B cell (primary cell): Measurements from ENCODE around the gene AMN1. TPM values are rescaled to one million over a fixed set of nuclear protein-coding genes. Genes with fewer than 3 reads are reported as not detected.

Experiments
- ATAC-seq: fragments of 200-7000 bp; cut with Tn5 transposase; one replicate; pipeline ENCODE4 v1.10.0; 2021; ENCODE audit warnings: low read depth, mild to moderate bottlenecking, moderate number of reproducible peaks, moderate library complexity
- CTCF ChIA-PET: fragments of 350-600 bp; sonication (Branson Sonifier 250); formaldehyde crosslinking; loops from one replicate; lab custom pipeline; 2021; ENCODE audit warnings: antibody characterized with exemption, inconsistent platforms; lab: Charles Lee
- POLR2A ChIA-PET: fragments of 350-600 bp; sonication (Branson Sonifier 250); formaldehyde crosslinking; loops from one replicate; lab custom pipeline; 2021; ENCODE audit warnings: antibody characterized with exemption; lab: Charles Lee
- DNase-seq: peaks from one replicate; pipeline ENCODE4 v3.0.0; 2013
- H2AFZ ChIP-seq: 2 replicates; pipeline ENCODE4 v1.6.1; 2012; ENCODE audit warnings: mild to moderate bottlenecking, low read depth, low read length; ENCODE audit not compliant: insufficient read depth, poor library complexity, severe bottlenecking
- H3K27ac ChIP-seq, 2 donors: 1 replicate in 1 of 2; 2 replicates in 1 of 2; pipeline ENCODE4 v1.5.1; 2012 to 2013; ENCODE audit warnings: low read length in 2 of 2, mild to moderate bottlenecking in 2 of 2, moderate library complexity in 1 of 2
- H3K27me3 ChIP-seq, 4 experiments: fragments of 200-600 bp in 1 of 4; sonication (generic) in 1 of 4; replicated peaks in 1 of 4; 1 replicate in 2 of 4; 2 replicates in 2 of 4; pipeline versions ENCODE4 v1.6.1 to v1.7.0; 2013 to 2016; ENCODE audit warnings: low read length in 3 of 4, mild to moderate bottlenecking in 2 of 4, mixed read lengths in 1 of 4, moderate library complexity in 1 of 4; ENCODE audit not compliant: insufficient read depth in 4 of 4, control insufficient read depth in 3 of 4; ENCODE audit errors: control extremely low read depth in 1 of 4
- H3K36me3 ChIP-seq, 2 experiments: replicated peaks in 1 of 2; 1 replicate in 1 of 2; 2 replicates in 1 of 2; pipeline versions ENCODE4 v1.6.1 to v1.7.1; 2013; ENCODE audit warnings: low read length in 1 of 2; ENCODE audit not compliant: insufficient read depth in 2 of 2, control insufficient read depth in 1 of 2; ENCODE audit errors: control extremely low read depth in 1 of 2, extremely low read depth in 1 of 2
- H3K4me1 ChIP-seq, 2 donors: fragments of 200-600 bp in 1 of 2; sonication (generic) in 1 of 2; 1 replicate in 1 of 2; 2 replicates in 1 of 2; pipeline versions ENCODE4 v1.5.1 to v1.6.1; 2013 to 2017; ENCODE audit warnings: low read length in 2 of 2; ENCODE audit not compliant: control insufficient read depth in 2 of 2, insufficient read depth in 2 of 2
- H3K4me2 ChIP-seq: replicated peaks from 2 replicates; pipeline ENCODE3; 2012; ENCODE audit warnings: mild to moderate bottlenecking, low read depth, low read length; ENCODE audit not compliant: poor library complexity, severe bottlenecking
- H3K4me3 ChIP-seq, 5 experiments: fragments of 200-600 bp in 1 of 5; sonication (generic) in 1 of 5; 1 replicate in 3 of 5; 2 replicates in 2 of 5; pipeline versions ENCODE4 v1.5.1 to v1.7.0; 2011 to 2016; ENCODE audit warnings: low read length in 4 of 5, mild to moderate bottlenecking in 4 of 5, low read depth in 2 of 5, control low read depth in 1 of 5, moderate library complexity in 1 of 5; ENCODE audit not compliant: insufficient read depth in 1 of 5; ENCODE audit errors: control extremely low read depth in 1 of 5, extremely low read depth in 1 of 5
- H3K79me2 ChIP-seq: fragments of 200-600 bp; sonication (generic); one replicate; pipeline ENCODE4 v1.6.0; 2016; ENCODE audit warnings: low read length; ENCODE audit not compliant: control insufficient read depth, insufficient read depth
- H3K9ac ChIP-seq: fragments of 200-600 bp; sonication (generic); 2 replicates; pipeline ENCODE4 v1.6.1; 2017; ENCODE audit warnings: mild to moderate bottlenecking, low read length, moderate library complexity
- H3K9me3 ChIP-seq, 3 donors: one replicate each; pipeline versions ENCODE4 v1.6.1 to v1.7.1; 2013; ENCODE audit warnings: low read length in 2 of 3; ENCODE audit not compliant: control insufficient read depth in 2 of 3, insufficient read depth in 1 of 3; ENCODE audit errors: control extremely low read depth in 1 of 3
- H4K20me1 ChIP-seq: 2 replicates; pipeline ENCODE4 v1.6.0; 2012; ENCODE audit warnings: mild to moderate bottlenecking, low read length; ENCODE audit not compliant: insufficient read depth, control insufficient read depth, poor library complexity, severe bottlenecking
- H3K27ac Mint-ChIP-seq: one replicate; pipeline ENCODE4 v1.8.0; 2021; ENCODE audit warnings: mixed read lengths
- H3K27me3 Mint-ChIP-seq: one replicate; pipeline ENCODE4 v1.8.0; 2021; ENCODE audit warnings: mixed read lengths
- H3K4me1 Mint-ChIP-seq: one replicate; pipeline ENCODE4 v1.8.0; 2021; ENCODE audit warnings: mixed read lengths
- H3K4me3 Mint-ChIP-seq: one replicate; pipeline ENCODE4 v1.8.0; 2021; ENCODE audit warnings: mixed read lengths
- H3K9me3 Mint-ChIP-seq: one replicate; pipeline ENCODE4 v1.8.0; 2022; ENCODE audit warnings: mixed read lengths; ENCODE audit not compliant: insufficient read depth
- EZH2 ChIP-seq: IDR thresholded peaks from 2 replicates; pipeline ENCODE4 v1.6.1; 2012; ENCODE audit warnings: borderline replicate concordance, low read depth, mild to moderate bottlenecking, moderate library complexity, low read length; ENCODE audit not compliant: insufficient read depth, poor library complexity, severe bottlenecking
- WGBS: methylation state at CpG from one replicate; pipeline ENCODE4 v1.1.5; 2013; ENCODE audit warnings: missing lambda C conversion rate; ENCODE audit not compliant: insufficient coverage; 5-methylcytosine and 5-hydroxymethylcytosine counted together
- intact Hi-C: fragments of 100-400 bp; cut with micrococcal nuclease; formaldehyde crosslinking; loops from one replicate; pipeline ENCODE4 v1.10.0; 2022
- polyA plus RNA-seq: library from polyadenylated mRNA; depleted of rRNA; stranded (reverse); fragments of >200 nt; gene quantifications from 2 replicates; pipeline ENCODE4 v1.2.3, GENCODE V29; 2012
- total RNA-seq, 2 donors: library from RNA; stranded (reverse); fragments of 120-200 nt in 1 of 2; gene quantifications; 1 replicate in 1 of 2; 2 replicates in 1 of 2; pipeline versions ENCODE4 v1.2.3 to v1.2.4, GENCODE V29; 2013 to 2022
- TF ChIP-seq, protein P1 (sequence below): fragments of 200-600 bp; IDR thresholded peaks from one replicate; pipeline ENCODE4 v1.8.0; 2022; ENCODE audit warnings: antibody characterized with exemption, mild to moderate bottlenecking

The AMN1 gene
- total and polyA plus RNA-seq, 2 donors (not counting 1 experiment from before 2014, with no cell fraction given), result 32.6 to 32.7 TPM

GRCh38 chr12:31631809-31632208 lies 97.0 kb downstream of the AMN1 start:
- H3K4me3 ChIP-seq, result no peak overlapping the region
- no peaks in the 10 kb centered on the region for H3K36me3 ChIP-seq
- no peaks in the 10 kb centered on the region for H3K79me2 ChIP-seq
- H4K20me1 ChIP-seq, result no peaks in the 10 kb centered on the region
- no peak overlapping the region for H3K9ac ChIP-seq
- H3K27ac ChIP-seq, result no peak overlapping the region
- H2AFZ ChIP-seq, result no peak overlapping the region
- peak overlapping the region; percentile 5 for H3K27ac Mint-ChIP-seq
- intact Hi-C loops, result loop anchor here (10.0 kb wide), 1 partner anchor 87 kb away; no protein-coding TSS in a partner anchor
- no peaks in the 10 kb centered on the region for H3K27me3 ChIP-seq
- no peak for ATAC-seq
- TF ChIP-seq, protein P1, sequence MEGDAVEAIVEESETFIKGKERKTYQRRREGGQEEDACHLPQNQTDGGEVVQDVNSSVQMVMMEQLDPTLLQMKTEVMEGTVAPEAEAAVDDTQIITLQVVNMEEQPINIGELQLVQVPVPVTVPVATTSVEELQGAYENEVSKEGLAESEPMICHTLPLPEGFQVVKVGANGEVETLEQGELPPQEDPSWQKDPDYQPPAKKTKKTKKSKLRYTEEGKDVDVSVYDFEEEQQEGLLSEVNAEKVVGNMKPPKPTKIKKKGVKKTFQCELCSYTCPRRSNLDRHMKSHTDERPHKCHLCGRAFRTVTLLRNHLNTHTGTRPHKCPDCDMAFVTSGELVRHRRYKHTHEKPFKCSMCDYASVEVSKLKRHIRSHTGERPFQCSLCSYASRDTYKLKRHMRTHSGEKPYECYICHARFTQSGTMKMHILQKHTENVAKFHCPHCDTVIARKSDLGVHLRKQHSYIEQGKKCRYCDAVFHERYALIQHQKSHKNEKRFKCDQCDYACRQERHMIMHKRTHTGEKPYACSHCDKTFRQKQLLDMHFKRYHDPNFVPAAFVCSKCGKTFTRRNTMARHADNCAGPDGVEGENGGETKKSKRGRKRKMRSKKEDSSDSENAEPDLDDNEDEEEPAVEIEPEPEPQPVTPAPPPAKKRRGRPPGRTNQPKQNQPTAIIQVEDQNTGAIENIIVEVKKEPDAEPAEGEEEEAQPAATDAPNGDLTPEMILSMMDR, result no peak
- no peaks in the 10 kb centered on the region for H3K9me3 Mint-ChIP-seq
- ChIA-PET CTCF (interaction anchor here (3.9 kb wide), 1 partner anchor 228 kb away, joined by 26 read pairs; no protein-coding TSS in a partner anchor), POLR2A (interaction anchor here (0.7 kb wide), 1 partner anchor 290 kb away, joined by 3 read pairs; no protein-coding TSS in a partner anchor)
- no peaks in the 10 kb centered on the region for H3K27me3 Mint-ChIP-seq
- H3K4me1 ChIP-seq, result peaks cover 18 to 28% of the 10 kb centered on the region in 2 donors
- DNase-seq, result peak; percentile 39
- peaks cover 33% of the 10 kb centered on the region for H3K4me1 Mint-ChIP-seq
- 69% methylated on average over 7 of the region's 12 CpGs for WGBS
- H3K4me2 ChIP-seq, result no peak overlapping the region
- H3K9me3 ChIP-seq, result peaks cover 0 to 2% (median 0%) of the 10 kb centered on the region in 3 donors
- peak overlapping the region; percentile 16 for H3K4me3 Mint-ChIP-seq

GRCh38 chr12:31631023-31631724 lies 97.6 kb downstream of the AMN1 start:
- Histone ChIP-seq H3K9me3 (peaks cover 0 to 4% (median 0%) of the 10 kb centered on the region in 3 donors), H3K4me2 (no peak overlapping the region), H3K36me3 (no peaks in the 10 kb centered on the region), H3K79me2 (no peaks in the 10 kb centered on the region), H3K9ac (no peak overlapping the region), H3K27ac (no peak overlapping the region), H3K4me1 (peaks cover 17 to 23% of the 10 kb centered on the region in 2 donors), H3K27me3 (no peaks in the 10 kb centered on the region), H3K4me3 (no peak overlapping the region), H4K20me1 (no peaks in the 10 kb centered on the region), H2AFZ (no peak overlapping the region)
- TF ChIP-seq EZH2, result no peak
- TF ChIP-seq, protein P1, result no peak
- intact Hi-C loops, result loop anchor here (10.0 kb wide), 1 partner anchor 86 kb away; no protein-coding TSS in a partner anchor
- ATAC-seq (no peak), DNase-seq (no peak)
- H3K27me3 Mint-ChIP-seq, result no peaks in the 10 kb centered on the region
- H3K4me1 Mint-ChIP-seq, result peaks cover 27% of the 10 kb centered on the region
- H3K4me3 Mint-ChIP-seq, result no peak overlapping the region
- ChIA-PET CTCF (interaction anchor here (3.9 kb wide), 1 partner anchor 227 kb away, joined by 26 read pairs; no protein-coding TSS in a partner anchor), POLR2A (interaction anchor here (0.7 kb wide), 1 partner anchor 289 kb away, joined by 3 read pairs; no protein-coding TSS in a partner anchor)
- no peaks in the 10 kb centered on the region for H3K9me3 Mint-ChIP-seq
- WGBS, result 87% methylated on average over 4 of the region's 6 CpGs
- peak overlapping the region; percentile 5 for H3K27ac Mint-ChIP-seq
